Renal cortex interstitium (tissue), 11 donors: ENCODE results near the gene ZMIZ1. TPM values are rescaled to one million over a fixed set of nuclear protein-coding genes. Genes with fewer than 3 reads are reported as not detected.

Source experiments
- DNase-seq, 11 donors: peaks; one replicate each; pipeline ENCODE4 v3.0.0-alpha.2; 2013; ENCODE audit warnings: low read depth in 9 of 11, low spot score in 4 of 11; ENCODE audit errors: extremely low read depth in 1 of 11
- polyA plus RNA-seq, 3 donors: library from polyadenylated mRNA; unstranded; fragments of 120-200 nt; gene quantifications; one replicate each; pipeline ENCODE4 v1.2.1, GENCODE V29; 2013; ENCODE audit not compliant: insufficient read length in 3 of 3

The ZMIZ1 gene
- polyA plus RNA-seq, 3 donors = 69.2 to 85.6 (median 74.3) TPM

DNA sequence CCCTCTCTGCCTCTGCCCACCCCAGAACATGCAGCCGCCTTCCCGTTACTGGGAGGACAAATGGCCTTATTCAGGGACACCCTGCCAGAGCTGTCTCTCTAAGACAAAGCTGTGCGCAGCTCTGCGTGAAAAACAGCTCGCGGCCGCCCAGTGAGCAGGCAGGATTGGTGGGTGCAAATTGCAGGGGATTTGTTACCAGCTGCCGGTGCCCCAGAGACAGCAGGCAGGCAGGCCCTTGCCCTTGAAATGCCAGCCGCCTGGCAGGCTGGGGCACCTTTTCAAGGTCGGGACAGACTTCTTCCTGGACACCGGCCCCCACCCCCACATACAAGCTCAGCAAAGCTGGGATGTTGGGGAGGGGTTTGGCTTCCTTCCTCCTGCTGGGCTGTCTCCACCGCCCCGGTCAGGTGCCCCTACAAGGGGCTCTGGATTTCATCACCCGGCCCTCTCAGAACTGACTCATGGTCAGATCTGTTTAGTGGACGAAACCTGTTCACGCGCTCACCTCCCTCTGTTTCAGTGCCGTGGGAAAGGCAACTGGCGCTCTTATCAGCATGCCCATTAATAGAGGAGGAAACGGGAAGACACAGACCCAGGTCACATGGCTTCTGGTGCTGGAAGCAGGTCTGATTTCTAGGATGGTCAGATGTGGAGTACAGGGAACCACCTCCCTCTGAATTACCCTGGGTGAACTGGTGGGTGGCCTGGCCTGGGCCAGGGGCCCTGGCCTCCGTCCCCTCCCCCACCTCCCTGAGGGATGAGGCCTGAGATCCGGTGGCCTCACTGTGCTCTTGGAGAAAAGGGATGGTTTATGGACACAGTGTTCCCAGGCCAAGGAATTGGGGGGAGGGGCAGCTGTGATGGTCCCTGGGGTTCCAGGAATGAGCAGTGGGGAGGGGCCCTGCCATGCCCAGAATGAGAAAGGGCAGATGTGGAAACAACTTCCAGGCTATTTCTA is 154.6 kb downstream of the ZMIZ1 start:
- DNase-seq = no peak

DNA sequence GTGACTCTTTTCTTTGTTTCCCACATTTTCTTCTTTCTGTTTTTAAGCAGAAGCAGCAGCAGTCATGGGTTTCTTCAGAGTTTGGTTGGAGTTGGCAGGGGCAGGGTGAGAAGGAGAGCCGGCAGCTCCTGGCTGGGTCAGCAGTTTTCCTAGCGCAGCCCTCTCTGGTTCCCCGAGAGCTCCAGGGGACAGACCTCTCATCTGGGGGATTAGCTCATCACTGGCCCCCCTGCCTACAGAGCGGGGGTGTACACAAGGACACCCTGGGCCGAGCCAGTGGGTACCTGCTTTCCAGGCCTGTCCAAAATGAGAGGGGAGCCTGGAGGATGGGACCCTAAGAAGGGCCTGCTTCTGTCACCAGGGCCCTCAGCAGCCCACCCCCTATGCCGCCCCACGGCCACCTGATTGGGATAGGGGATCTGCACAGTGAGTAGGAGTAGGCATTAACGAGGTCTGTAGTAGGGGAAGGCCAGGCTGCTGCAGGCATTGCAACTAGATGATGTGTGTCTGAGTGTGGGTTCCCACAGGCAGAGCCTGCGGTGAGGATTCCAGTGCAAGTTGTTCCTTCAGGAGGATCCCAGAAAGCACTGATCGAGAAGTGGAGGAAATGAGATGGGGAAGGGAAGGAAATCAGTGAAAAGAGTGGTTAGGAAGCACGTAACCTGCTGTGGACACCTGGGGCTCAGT is 155.6 kb downstream of the ZMIZ1 start:
- no peak for DNase-seq

DNA sequence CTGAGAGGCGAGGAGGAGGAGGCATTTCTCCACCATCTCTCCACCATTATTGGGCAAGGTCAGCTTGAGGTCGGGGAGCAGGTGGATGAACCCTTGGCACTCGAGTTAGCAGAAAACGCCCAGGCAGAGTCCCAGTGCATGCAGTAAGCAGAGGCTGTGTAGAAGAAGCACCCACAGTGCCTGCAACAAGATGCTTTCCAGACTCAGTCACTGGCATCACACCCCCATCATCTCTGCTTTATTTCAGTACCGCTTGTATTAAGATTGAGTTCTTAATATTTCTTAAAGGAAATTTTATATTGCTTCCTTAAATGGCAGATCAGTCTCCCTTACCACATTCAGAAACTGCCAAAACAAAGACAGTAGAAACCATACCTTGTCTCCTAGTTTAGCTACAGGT is 156.2 kb downstream of the ZMIZ1 start:
- no peak for DNase-seq

DNA sequence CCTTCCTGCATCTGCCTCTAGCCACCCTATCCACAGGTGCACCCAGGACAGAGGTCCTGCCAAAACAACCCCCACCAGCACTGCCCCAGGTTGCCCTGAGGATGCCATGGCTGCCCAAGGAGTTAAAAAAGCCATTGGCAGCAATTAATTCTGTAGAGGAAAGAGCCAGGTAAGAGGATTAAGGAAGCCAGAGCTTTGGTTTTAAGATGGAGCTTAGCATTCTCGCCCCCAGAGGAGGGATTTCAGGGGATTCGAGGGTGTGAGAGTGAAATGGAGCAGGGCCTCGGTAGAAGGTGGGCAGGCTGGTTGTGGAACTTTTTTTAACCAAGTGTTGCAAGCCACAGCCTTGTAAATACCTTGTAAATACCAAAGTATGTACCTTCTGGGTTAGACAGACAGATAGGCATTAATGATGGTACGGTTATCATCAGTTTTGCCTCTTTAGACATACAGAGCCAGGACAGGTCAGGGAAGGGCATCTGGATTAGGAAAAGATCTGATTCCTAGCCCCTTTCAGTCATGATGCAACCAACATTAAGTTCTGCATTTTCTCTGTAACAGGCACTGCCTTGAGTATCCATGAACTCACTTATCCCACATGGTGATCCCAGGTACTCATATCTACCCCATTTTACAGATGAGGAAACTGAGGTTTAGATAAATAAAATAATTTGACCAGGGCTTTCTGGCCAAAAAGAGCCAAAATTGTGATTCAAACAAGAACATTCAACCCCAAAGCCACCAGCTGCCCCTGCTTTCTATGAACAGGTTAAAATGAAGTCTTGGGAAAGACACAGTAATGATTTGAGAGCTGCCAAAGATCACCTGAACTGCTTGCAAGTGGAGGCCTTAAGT is 157.9 kb downstream of the ZMIZ1 start:
- DNase-seq = no peak

DNA sequence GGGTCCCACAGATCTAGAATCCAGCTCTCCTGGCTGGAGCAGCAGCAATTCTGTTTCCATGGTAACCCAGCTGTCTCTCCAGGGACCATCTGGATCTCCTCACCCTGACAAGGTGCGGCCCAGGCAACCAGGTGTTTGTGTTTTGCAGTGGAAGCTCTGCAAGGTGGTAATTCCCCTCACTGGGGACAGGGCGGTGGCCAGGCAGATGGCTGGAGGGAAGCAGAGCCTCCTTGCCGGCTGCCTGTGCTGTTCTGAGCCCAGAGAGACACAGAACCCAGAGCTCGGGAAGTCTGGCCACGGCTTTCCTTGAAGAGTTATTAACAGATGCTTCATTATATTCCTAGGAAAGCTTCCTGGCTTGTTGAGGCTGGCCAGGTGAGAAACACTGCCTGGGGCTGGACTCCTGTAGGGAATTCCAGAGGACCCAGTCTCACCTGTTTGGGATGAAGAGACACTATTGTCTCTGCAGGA is 160.3 kb downstream of the ZMIZ1 start:
- no peak for DNase-seq

DNA sequence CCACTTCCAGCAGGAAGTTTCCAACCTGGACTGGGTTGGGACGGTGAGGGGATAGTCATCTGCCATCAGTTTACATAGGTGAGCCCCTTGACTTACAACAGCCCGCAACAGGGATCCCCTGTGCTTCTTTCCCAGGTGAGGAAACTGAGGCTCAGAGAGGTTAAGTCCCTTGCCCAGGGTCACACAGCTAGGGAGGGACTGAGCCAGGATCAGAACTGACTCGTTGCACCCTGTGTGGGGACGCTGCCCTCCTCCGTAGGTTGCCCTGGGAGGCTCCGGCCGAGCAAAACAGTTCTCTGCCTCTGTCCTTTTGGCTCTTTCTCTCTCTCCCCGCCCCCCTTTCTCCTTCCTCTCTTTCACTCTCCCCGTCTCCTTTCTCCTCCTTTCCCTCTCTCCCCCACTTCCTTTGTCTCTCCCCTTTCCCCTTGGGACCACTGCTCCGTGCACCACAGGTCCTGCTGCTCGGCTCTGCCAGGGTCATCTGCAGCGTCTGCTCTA is 161.1 kb downstream of the ZMIZ1 start:
- no peak for DNase-seq

DNA sequence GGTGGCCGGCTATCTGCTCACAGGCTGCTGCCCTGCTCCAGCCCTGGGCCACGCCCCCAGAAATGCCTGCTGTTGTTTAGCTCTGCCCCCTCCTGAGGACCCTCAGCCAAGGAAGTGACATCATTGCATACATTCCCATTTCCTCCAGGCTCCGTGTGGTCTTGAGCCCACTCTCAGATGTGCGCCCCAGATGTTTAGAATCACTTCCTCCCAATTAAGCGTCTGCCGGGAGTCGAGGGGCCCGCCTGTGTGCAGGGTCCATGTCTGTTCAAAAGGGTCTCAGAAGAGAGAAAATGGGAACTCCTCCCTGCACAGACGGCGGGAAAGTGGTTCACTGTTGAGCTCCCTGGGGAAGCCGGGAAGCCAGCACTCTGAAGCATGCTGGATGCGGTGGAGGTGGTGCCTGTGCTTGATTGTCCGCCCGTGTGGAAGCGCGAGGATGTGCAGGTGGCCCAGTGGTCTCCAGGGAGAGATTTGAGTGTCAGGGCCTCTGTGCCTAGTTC is 161.6 kb downstream of the ZMIZ1 start:
- peak in 4 of 11 donors; percentile 83 to 84 (median 84) for DNase-seq

DNA sequence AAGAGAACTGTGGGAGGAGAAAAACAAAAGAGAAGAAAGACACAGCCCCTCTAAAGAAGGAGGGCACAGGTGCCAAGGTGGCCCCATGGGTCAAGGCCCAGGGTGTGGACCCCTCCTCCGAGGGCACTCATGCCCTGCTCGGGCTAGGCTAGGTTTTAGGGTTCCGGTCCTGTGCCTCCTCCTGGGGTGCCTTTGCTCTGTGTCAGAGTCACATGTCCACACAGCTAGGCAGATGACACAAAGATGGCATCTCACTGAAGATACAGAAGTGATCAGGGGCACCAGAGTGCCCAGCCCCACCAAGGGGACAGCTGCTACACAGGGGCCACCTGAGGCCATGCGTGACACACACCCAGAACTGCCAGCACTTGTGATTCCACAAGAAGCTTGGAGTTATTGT is 162.1 kb downstream of the ZMIZ1 start:
- DNase-seq = no peak

DNA sequence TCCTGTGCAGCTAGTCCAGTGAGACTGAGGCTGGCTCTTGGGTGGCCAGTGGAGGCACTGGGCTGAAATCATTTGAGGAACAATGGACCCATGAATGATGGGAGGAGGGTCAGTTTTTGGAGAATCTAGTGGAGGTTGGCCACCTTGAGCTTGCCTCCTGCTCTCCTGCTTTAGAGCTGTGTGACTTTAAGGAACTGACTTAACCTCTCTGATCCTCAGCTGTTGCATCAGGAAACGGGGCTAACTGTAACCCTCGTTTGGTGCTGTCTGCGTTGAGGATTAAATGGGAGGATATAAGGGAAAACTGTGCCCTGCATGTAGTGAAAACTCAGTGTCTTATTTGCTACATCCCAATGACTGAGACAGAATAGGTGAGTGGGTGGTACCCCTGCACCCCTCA is 163.1 kb downstream of the ZMIZ1 start:
- no peak for DNase-seq

DNA sequence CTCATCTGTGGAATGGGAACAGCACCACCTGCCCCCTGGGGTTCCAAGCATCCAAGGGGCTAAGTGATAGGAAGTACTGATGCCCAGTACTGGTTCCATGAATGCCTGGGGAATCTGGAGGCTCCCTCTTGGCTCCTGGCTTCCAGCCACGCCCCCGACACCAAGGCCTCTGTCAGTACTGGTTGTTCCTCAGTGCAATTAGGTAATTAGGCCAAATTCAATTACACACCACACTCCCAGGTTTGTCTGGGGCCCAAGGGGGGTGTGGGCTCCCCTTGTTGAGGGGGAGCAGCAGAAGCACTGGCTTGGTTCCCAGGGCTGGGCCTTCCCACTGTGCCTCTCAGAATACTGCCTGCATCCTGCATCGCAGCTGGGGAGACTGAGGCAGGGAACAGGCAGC is 164.1 kb downstream of the ZMIZ1 start:
- no peak for DNase-seq

DNA sequence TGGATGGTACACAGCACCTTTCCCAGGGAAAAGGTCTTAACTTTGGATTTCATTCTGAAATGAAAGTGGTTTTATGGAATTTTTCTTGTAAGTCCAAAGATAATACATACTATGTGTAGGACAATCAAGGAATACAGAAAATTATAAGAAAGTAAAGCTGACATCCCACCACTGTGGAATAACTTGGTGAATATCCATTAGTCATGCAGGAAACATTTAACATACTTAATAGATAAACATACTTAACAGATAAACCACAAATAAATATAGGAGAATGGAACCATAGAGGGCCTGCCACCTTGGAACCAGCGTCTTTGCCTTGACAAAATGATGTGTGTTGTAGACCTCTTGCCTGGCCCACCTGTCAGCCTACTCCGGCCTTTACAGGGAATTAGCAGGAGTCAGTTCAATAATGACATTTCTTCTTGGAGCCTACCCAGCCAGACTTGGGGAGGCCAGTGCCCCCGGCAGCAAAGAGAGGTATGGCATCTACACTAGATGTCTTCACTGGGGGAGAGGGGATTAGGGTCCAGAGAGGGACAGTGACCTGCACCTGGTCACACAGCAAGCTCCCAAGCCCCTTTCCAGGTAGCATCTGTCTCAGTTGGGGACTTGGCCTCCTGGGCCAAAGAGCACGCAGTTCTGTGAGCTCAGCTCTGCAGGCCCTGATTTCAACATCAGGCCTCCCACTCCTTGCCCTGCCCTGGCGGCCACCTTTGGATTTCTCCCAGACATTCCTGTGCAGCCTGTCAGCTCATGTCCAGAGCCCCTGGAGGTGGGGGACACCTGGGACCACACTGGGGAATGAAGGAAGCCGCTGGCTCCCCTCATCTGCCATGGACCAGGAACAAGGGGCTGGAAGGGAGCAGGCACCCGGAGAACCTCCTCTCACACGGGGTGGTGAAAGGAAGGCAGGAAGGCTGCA is 165.9 kb downstream of the ZMIZ1 start:
- DNase-seq = no peak

DNA sequence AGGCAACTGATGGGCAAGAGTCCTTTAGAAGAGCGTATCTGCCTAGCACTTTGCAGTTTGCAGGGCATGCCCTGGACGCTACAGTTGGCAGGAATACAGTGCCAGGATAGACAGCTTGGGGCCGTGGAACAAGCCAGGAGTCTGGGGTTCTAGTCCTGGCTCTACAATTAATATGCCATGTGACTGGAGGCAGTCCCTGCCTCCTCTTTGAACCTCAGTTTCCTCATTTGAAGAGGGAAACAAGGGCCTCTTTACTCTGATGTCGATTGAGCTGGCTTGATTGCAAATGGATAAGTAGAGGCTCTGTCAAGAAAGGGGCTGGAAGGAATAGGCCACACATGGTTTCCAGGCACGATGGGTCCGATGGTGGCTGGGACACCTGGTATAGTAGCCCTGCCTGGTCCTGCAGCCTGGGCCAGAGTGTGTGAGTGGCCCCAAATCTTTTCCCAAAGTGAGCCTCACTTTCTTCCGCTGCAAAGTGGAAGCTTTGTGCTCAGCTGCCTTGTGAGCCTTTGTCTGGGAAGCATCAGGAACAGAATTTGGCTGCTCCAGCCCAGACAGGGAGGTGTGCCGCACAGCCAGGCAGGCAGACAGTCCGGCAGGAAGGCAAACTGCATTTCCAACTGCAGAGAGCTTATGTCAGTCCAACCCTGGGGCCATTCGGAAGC is 167.1 kb downstream of the ZMIZ1 start:
- no peak for DNase-seq

DNA sequence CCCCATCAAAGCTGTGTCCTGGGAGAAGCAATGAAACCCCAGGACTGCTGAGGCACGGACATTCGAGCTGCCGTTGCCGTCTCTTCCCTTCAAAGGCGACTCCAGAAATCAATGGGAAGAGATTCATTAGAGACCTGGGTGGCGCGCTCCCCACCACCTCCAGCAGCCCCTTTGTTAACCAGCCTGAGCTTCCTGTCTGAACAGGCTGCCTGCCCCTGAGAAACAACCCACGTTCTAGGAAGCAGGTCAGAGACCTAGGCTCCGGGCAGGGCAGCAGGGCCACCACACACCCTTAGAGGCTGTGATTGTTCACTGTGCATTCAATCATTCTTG is 167.6 kb downstream of the ZMIZ1 start:
- no peak for DNase-seq

DNA sequence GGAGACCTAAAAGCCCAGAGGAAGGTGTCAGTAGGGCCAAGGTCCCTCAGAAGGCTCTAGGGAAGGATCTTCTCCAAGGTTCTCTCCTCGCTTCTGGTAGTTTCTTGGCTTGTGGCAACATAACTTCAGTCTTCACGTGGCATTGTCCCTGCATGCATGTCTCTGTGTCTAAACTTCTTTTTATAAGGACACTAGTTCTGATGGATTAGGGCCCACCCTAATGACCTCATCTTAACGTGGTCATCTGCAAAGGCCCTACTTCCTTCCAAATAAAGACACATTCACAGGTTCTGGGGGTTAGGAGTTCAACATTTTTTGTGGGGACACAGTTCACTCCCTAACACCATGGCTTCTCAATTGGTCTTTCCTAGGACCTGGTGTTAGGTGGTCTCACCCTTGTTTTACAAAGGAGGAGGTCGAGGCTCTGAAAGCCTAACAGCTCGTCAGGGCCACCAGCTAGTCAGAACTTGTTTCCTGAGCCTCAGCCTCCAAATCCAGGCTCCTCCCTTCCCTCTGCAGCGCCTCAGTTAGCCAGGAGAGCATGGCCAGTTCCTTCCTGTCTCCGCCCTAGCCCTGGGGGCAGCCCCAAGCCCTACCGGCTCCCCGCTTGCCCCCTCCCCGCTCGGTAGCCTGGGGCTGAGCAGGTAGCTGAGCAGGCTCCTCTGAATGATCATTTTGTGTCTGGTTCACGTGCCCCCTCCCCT is 168.8 kb downstream of the ZMIZ1 start:
- no peak for DNase-seq

DNA sequence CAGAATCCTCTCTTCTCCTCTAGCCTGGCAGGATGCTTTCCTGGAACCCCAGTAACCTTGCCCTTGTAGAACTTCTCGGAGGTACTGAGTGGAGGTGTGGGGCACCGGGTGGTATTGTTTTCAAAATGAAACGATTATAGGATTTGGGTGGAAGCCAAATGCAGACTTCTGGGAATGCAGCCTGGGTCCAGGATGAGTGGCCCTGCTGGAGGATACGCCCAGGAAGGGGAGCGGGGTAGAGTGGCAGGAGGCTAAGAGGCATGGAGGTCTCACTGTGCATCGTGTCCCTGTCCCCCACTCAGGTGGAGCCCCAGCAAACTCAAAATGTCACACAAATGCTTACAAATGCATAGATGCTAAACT is 169.4 kb downstream of the ZMIZ1 start:
- DNase-seq = no peak

DNA sequence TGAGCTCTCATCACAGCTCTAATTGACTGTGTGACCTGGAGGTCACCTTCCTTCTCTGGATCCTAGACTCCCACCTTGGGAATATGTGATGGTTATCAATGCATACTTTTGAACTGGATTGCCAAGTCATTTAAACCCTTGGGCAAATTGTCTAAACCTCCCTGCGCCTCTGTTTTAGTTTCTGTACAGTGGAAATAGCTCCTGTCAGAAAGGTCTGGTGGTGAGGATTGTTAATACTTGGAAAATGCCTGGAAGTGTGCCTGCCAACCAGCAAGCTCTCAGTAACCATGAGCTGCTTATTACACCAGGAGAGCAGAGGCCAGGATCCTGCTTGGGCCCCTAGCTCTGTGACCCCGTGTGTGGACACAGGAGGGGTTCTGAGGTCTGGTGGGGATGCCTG is 169.8 kb downstream of the ZMIZ1 start:
- DNase-seq = no peak

DNA sequence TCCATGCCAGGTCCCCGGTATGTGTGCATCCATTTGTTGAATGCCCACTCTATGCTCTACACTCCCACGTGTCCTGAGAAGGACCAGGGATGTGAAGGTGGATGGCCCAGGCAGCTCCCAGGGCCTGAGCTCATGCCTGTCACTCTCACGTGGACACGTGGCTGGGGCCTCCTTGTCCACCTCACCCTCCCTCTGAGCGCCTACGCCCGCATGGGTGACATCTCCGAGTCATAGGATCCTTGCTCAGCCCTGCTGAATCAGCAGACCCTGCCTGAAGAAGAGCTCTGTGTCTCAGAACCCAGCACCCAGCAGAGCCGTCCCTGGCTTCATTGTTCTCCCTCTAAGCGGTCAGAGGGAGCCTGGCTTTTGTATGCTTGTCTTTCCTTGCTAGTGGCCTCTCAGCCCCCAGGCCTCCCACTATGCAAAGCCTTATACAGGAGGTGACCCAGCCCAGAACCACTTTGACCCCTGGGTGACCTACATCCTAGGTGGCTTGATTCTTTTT is 170.6 kb downstream of the ZMIZ1 start:
- no peak for DNase-seq
